CD4-positive, alpha-beta T cell treated with Interleukin-17A for 4 hours (primary cell): Measurements from ENCODE around the gene MTA1.

Experiments
- DNase-seq: peaks from one replicate; pipeline ENCODE4 v3.0.0-alpha.2; 2020; ENCODE audit warnings: mixed read lengths

MTA1 gene

GRCh38 chr14:105467249-105467941 is 47.8 kb downstream of the MTA1 start:
- DNase-seq = no peak

GRCh38 chr14:105467942-105468471 is 48.4 kb downstream of the MTA1 start:
- no peak for DNase-seq

GRCh38 chr14:105468621-105469241 is 49.1 kb downstream of the MTA1 start:
- no peak for DNase-seq

- no peak for DNase-seq
Measured at GRCh38 chr14:105469456-105470349, 50.1 kb downstream of the MTA1 start.

- no peak for DNase-seq
Measured at GRCh38 chr14:105470350-105471296, 51.0 kb downstream of the MTA1 start.

- DNase-seq = no peak
Measured at GRCh38 chr14:105471297-105471821, 51.7 kb downstream of the MTA1 start.

- DNase-seq = no peak
Measured at GRCh38 chr14:105471823-105472485, 52.3 kb downstream of the MTA1 start.

- DNase-seq = no peak
Measured at GRCh38 chr14:105472486-105472991, 52.9 kb downstream of the MTA1 start.

GRCh38 chr14:105473033-105473676 is 53.5 kb downstream of the MTA1 start:
- no peak for DNase-seq

GRCh38 chr14:105473677-105474482 is 54.3 kb downstream of the MTA1 start:
- DNase-seq = peak; percentile 90

GRCh38 chr14:105474483-105475268 is 55.0 kb downstream of the MTA1 start, which contains the start of gene CRIP2:
CRIP2 (plus strand) TSS chr14:105474821; CDS start chr14:105474863, 42 bp downstream.
- peak; percentile 68 for DNase-seq

GRCh38 chr14:105475269-105476096 is 55.9 kb downstream of the MTA1 start:
- peak; percentile 45 for DNase-seq

- no peak for DNase-seq
Measured at GRCh38 chr14:105476097-105476830, 56.6 kb downstream of the MTA1 start.

GRCh38 chr14:105476831-105477659 is 57.4 kb downstream of the MTA1 start:
- DNase-seq = no peak

- peak; percentile 87 for DNase-seq
Measured at GRCh38 chr14:105477660-105478397, 58.2 kb downstream of the MTA1 start.
